ENCODE results near the gene CDH24. TPM values are rescaled to one million over a fixed set of nuclear protein-coding genes. Genes with fewer than 3 reads are reported as not detected.

The CDH24 gene
- total RNA-seq, 1 experiment from 2014 or later: 9.0 TPM

GRCh38 chr14:23093526-23093925 lies 36.2 kb upstream of the CDH24 start:
- Histone ChIP-seq H3K27me3 (ENCODE audit: control insufficient read depth, insufficient read depth, low read length) (no peaks in the 10 kb centered on the region), H3K4me1 (ENCODE audit: control insufficient read depth, insufficient read depth, low read length) (peaks cover 16% of the 10 kb centered on the region), H3K4me3 (ENCODE audit: low read depth in 2 of 2, low read length in 2 of 2) (peak overlapping the region; percentile 88 to 90), H3K9me3 (ENCODE audit: control insufficient read depth, insufficient read depth, low read depth, low read length) (no peaks in the 10 kb centered on the region), H3K36me3 (ENCODE audit: control insufficient read depth, insufficient read depth, low read length) (peaks cover 39% of the 10 kb centered on the region), H3K27ac (ENCODE audit: low read length) (peak overlapping the region; percentile 96)
- ChIA-PET CTCF (interaction anchor here (2.8 kb wide), 1 partner anchor 25 kb away, joined by 28 read pairs; no protein-coding TSS in a partner anchor), POLR2A (no interaction called here)
- ATAC-seq (no peak), DNase-seq (ENCODE audit: low read depth, low spot score) (no peak)
- in situ Hi-C loops (cut with HindIII; ENCODE audit: low pct_unique_long_range_greater_than_20kb, low sequenced_read_pairs) (no loop called here), intact Hi-C loops (cut with micrococcal nuclease; ENCODE audit: unreplicated experiment) (no loop called here)
- TF ChIP-seq CTCF (IDR thresholded peaks at IDR 0.05) (no peak), REST (IDR thresholded peaks at IDR 0.05; ENCODE audit: insufficient read depth in 1 of 2, low read depth in 2 of 2, low read length in 1 of 2) (no peak), TCF7L2 (IDR thresholded peaks at IDR 0.05; ENCODE audit: low read depth, low read length) (no peak), POLR2AphosphoS5 (IDR thresholded peaks at IDR 0.05; ENCODE audit: low read depth, low read length) (no peak), SIN3A (IDR thresholded peaks at IDR 0.05; ENCODE audit: borderline replicate concordance, insufficient read depth, low read depth, low read length) (no peak)
- no TSS peak for BruUV-seq (replicated peaks)

GRCh38 chr14:23093104-23093503 lies 35.8 kb upstream of the CDH24 start:
- intact Hi-C loops (cut with micrococcal nuclease; ENCODE audit: unreplicated experiment): no loop called here
- no peak for TF ChIP-seq POLR2AphosphoS5 (IDR thresholded peaks at IDR 0.05; ENCODE audit: low read depth, low read length)
- TF ChIP-seq CTCF (IDR thresholded peaks at IDR 0.05): no peak
- no peak for TF ChIP-seq REST (IDR thresholded peaks at IDR 0.05; ENCODE audit: insufficient read depth in 1 of 2, low read depth in 2 of 2, low read length in 1 of 2)
- TF ChIP-seq TCF7L2 (IDR thresholded peaks at IDR 0.05; ENCODE audit: low read depth, low read length): no peak
- no peak for TF ChIP-seq SIN3A (IDR thresholded peaks at IDR 0.05; ENCODE audit: borderline replicate concordance, insufficient read depth, low read depth, low read length)
- no peak overlapping the region for H3K27ac ChIP-seq (ENCODE audit: low read length)
- ChIA-PET CTCF (no interaction called here), POLR2A (no interaction called here)
- ATAC-seq: no peak
- peaks cover 16% of the 10 kb centered on the region for H3K4me1 ChIP-seq (ENCODE audit: control insufficient read depth, insufficient read depth, low read length)
- no peaks in the 10 kb centered on the region for H3K9me3 ChIP-seq (ENCODE audit: control insufficient read depth, insufficient read depth, low read depth, low read length)
- peak overlapping the region in 1 of 2 experiments; percentile 90; a peak in 1 of 4 replicates for H3K4me3 ChIP-seq (ENCODE audit: low read depth in 2 of 2, low read length in 2 of 2)
- in situ Hi-C loops (cut with HindIII; ENCODE audit: low pct_unique_long_range_greater_than_20kb, low sequenced_read_pairs): no loop called here
- peaks cover 43% of the 10 kb centered on the region for H3K36me3 ChIP-seq (ENCODE audit: control insufficient read depth, insufficient read depth, low read length)
- BruUV-seq (replicated peaks): no TSS peak
- no peak for DNase-seq (ENCODE audit: low read depth, low spot score)
- H3K27me3 ChIP-seq (ENCODE audit: control insufficient read depth, insufficient read depth, low read length): no peaks in the 10 kb centered on the region
